T-cell (primary cell): ENCODE measurements around the gene ZNF276. TPM values are rescaled to one million over a fixed set of nuclear protein-coding genes. Genes with fewer than 3 reads are reported as not detected.

Source experiments
- ATAC-seq, 4 experiments: fragments of 200-7000 bp in 3 of 4; fragments of 150-1000 bp in 1 of 4; cut with Tn5 transposase; replicated peaks in 1 of 4; 1 replicate in 3 of 4; 2 replicates in 1 of 4; pipeline ENCODE4 v1.10.0; 2021; ENCODE audit warnings: moderate library complexity in 3 of 4, mild to moderate bottlenecking in 2 of 4, moderate number of reproducible peaks in 1 of 4
- CTCF ChIA-PET, 2 donors: fragments of 300-600 bp; sonication (Branson Sonifier 250); formaldehyde crosslinking; loops; one replicate each; lab custom pipeline; 2022; ENCODE audit warnings: antibody characterized with exemption in 2 of 2; lab: Charles Lee
- POLR2A ChIA-PET, 2 donors: fragments of 300-600 bp; sonication (Branson Sonifier 250); formaldehyde crosslinking; loops; one replicate each; lab custom pipeline; 2022; ENCODE audit warnings: antibody characterized with exemption in 2 of 2; lab: Charles Lee
- DNase-seq, 35 experiments: peaks; one replicate each; pipeline versions ENCODE4 v3.0.0 to v3.0.0-alpha.2; 2013 to 2023
- H3K27ac ChIP-seq: one replicate; pipeline ENCODE4 v1.5.1; 2013; ENCODE audit warnings: low read length
- H3K27me3 ChIP-seq, 2 experiments: replicated peaks in 1 of 2; 1 replicate in 1 of 2; 2 replicates in 1 of 2; pipeline versions ENCODE4 v1.6.1 to v1.7.0; 2013; ENCODE audit warnings: low read length in 1 of 2, mixed read lengths in 1 of 2; ENCODE audit not compliant: control insufficient read depth in 2 of 2, insufficient read depth in 2 of 2; ENCODE audit errors: extremely low read depth in 1 of 2
- H3K36me3 ChIP-seq, 2 donors: 1 replicate in 1 of 2; 2 replicates in 1 of 2; pipeline versions ENCODE4 v1.6.1 to v1.7.0; 2013; ENCODE audit warnings: low read length in 1 of 2; ENCODE audit not compliant: control insufficient read depth in 2 of 2, insufficient read depth in 1 of 2; ENCODE audit errors: extremely low read depth in 1 of 2
- H3K4me1 ChIP-seq, 2 experiments: 1 replicate in 1 of 2; 2 replicates in 1 of 2; pipeline versions ENCODE4 v1.6.1 to v1.7.0; 2013; ENCODE audit warnings: low read length in 2 of 2, mixed read lengths in 1 of 2; ENCODE audit not compliant: insufficient read depth in 2 of 2, control insufficient read depth in 1 of 2; ENCODE audit errors: extremely low read depth in 1 of 2
- H3K4me3 ChIP-seq, 2 donors: 1 replicate in 1 of 2; 2 replicates in 1 of 2; pipeline versions ENCODE4 v1.5.1 to v1.7.0; 2013; ENCODE audit warnings: mild to moderate bottlenecking in 2 of 2, low read length in 1 of 2, moderate library complexity in 1 of 2; ENCODE audit not compliant: control insufficient read depth in 1 of 2; ENCODE audit errors: extremely low read depth in 1 of 2
- H3K9me3 ChIP-seq: 2 replicates; pipeline ENCODE4 v1.7.0; 2013
- H3K27ac Mint-ChIP-seq, 2 donors: one replicate each; pipeline ENCODE4 v1.8.0; 2020 to 2021; ENCODE audit warnings: mild to moderate bottlenecking in 2 of 2, mixed read lengths in 2 of 2
- H3K27me3 Mint-ChIP-seq, 2 donors: one replicate each; pipeline ENCODE4 v1.8.0; 2021 to 2022; ENCODE audit warnings: mixed read lengths in 2 of 2
- H3K36me3 Mint-ChIP-seq: one replicate; pipeline ENCODE4 v1.8.0; 2021; ENCODE audit warnings: mixed read lengths
- H3K4me1 Mint-ChIP-seq, 3 donors: one replicate each; pipeline ENCODE4 v1.8.0; 2020 to 2022; ENCODE audit warnings: mixed read lengths in 3 of 3, mild to moderate bottlenecking in 1 of 3
- H3K4me3 Mint-ChIP-seq, 3 donors: one replicate each; pipeline ENCODE4 v1.8.0; 2020 to 2022; ENCODE audit warnings: mild to moderate bottlenecking in 3 of 3, mixed read lengths in 3 of 3, moderate library complexity in 3 of 3
- H3K9me3 Mint-ChIP-seq, 3 donors: one replicate each; pipeline ENCODE4 v1.8.0; 2020 to 2022; ENCODE audit warnings: mixed read lengths in 3 of 3
- WGBS: methylation state at CpG from one replicate; pipeline ENCODE4 v1.1.5; 2013; ENCODE audit warnings: missing lambda C conversion rate; ENCODE audit not compliant: insufficient coverage; 5-methylcytosine and 5-hydroxymethylcytosine counted together
- total RNA-seq, 35 experiments: library from RNA in 6 of 35; stranded (reverse) in 6 of 35; fragments of 120-200 nt in 1 of 35; gene quantifications; one replicate each; pipeline versions ENCODE4 v1.2.1 to v1.2.4 and lab custom pipeline; 2013 to 2026

ZNF276 gene
- total RNA-seq, 5 donors from 2014 or later (not counting 1 experiment from before 2014, with no cell fraction given) = 131 to 203 (median 195) TPM

GRCh38 chr16:89738072-89738377, 16.7 kb downstream of the ZNF276 start:
- Mint-ChIP-seq H3K27me3 (no peaks in the 10 kb centered on the region), H3K27ac (peak overlapping the region in 1 of 2 donors; percentile 39), H3K9me3 (no peaks in the 10 kb centered on the region), H3K36me3 (peaks cover 40% of the 10 kb centered on the region), H3K4me1 (peaks cover 44 to 67% (median 46%) of the 10 kb centered on the region in 3 donors), H3K4me3 (peak overlapping the region in 1 of 3 donors; percentile 53)
- no peak overlapping the region for H3K27ac ChIP-seq
- CTCF ChIA-PET = interaction anchor here (0.7 to 1.7 kb wide), 5 partner anchors 14 to 126 kb away, joined by 5 to 14 read pairs (median 7); no protein-coding TSS in a partner anchor
- no peaks in the 10 kb centered on the region for H3K9me3 ChIP-seq
- POLR2A ChIA-PET = interaction anchor here (0.9 to 1.7 kb wide), 2 partner anchors 23 kb away, joined by 4 to 6 read pairs; no protein-coding TSS in a partner anchor
- no peak for ATAC-seq
- peaks cover 21 to 70% of the 10 kb centered on the region in 2 experiments for H3K4me1 ChIP-seq
- DNase-seq = no peak
- WGBS = 91% methylated on average over 12 of the region's 14 CpGs
- H3K27me3 ChIP-seq = no peaks in the 10 kb centered on the region
- H3K36me3 ChIP-seq = peaks cover 39 to 81% of the 10 kb centered on the region in 2 donors
- no peak overlapping the region for H3K4me3 ChIP-seq

- peak overlapping the region in 1 of 2 donors; percentile 39 for H3K27ac Mint-ChIP-seq
- peaks cover 38% of the 10 kb centered on the region for H3K36me3 Mint-ChIP-seq
- POLR2A ChIA-PET = interaction anchor here in 1 of 2 donors (0.6 kb wide), 1 partner anchor 392 kb away, joined by 8 read pairs; no protein-coding TSS in a partner anchor
- ATAC-seq (no peak), DNase-seq (no peak)
- no peak overlapping the region for H3K27ac ChIP-seq
- peaks cover 21 to 69% of the 10 kb centered on the region in 2 experiments for H3K4me1 ChIP-seq
- no peak overlapping the region for H3K4me3 Mint-ChIP-seq
- CTCF ChIA-PET = interaction anchor here (0.7 to 1.6 kb wide), 3 partner anchors 24 to 39 kb away, joined by 5 to 14 read pairs (median 12); no protein-coding TSS in a partner anchor
- 90% methylated on average over 17 of the region's 20 CpGs for WGBS
- no peaks in the 10 kb centered on the region for H3K9me3 ChIP-seq
- no peaks in the 10 kb centered on the region for H3K9me3 Mint-ChIP-seq
- peaks cover 38 to 74% of the 10 kb centered on the region in 2 donors for H3K36me3 ChIP-seq
- peak overlapping the region in 1 of 2 donors; percentile 5 for H3K4me3 ChIP-seq
- no peaks in the 10 kb centered on the region for H3K27me3 Mint-ChIP-seq
- peaks cover 44 to 66% (median 46%) of the 10 kb centered on the region in 3 donors for H3K4me1 Mint-ChIP-seq
- H3K27me3 ChIP-seq = no peaks in the 10 kb centered on the region
Observed at GRCh38 chr16:89738538-89739317, 17.4 kb downstream of the ZNF276 start.

GRCh38 chr16:89739383-89739782, 18.0 kb downstream of the ZNF276 start:
- no peak for ATAC-seq
- Mint-ChIP-seq H3K36me3 (peaks cover 37% of the 10 kb centered on the region), H3K9me3 (no peaks in the 10 kb centered on the region), H3K27ac (peak overlapping the region in 1 of 2 donors; percentile 28), H3K27me3 (no peaks in the 10 kb centered on the region), H3K4me1 (peaks cover 42 to 66% (median 47%) of the 10 kb centered on the region in 3 donors), H3K4me3 (no peak overlapping the region)
- no peaks in the 10 kb centered on the region for H3K9me3 ChIP-seq
- DNase-seq = no peak
- no peak overlapping the region for H3K4me3 ChIP-seq
- ChIA-PET POLR2A (interaction anchor here in 1 of 2 donors (0.6 kb wide), 1 partner anchor 393 kb away, joined by 8 read pairs; no protein-coding TSS in a partner anchor), CTCF (no interaction called here)
- 85% methylated on average over 6 of the region's 9 CpGs for WGBS
- H3K27me3 ChIP-seq = no peaks in the 10 kb centered on the region
- no peak overlapping the region for H3K27ac ChIP-seq
- H3K4me1 ChIP-seq = peaks cover 21 to 69% of the 10 kb centered on the region in 2 experiments
- H3K36me3 ChIP-seq = peaks cover 32 to 69% of the 10 kb centered on the region in 2 donors

- H3K27ac ChIP-seq = no peak overlapping the region
- H3K27me3 ChIP-seq = no peaks in the 10 kb centered on the region
- DNase-seq = no peak
- Mint-ChIP-seq H3K4me1 (peaks cover 38 to 58% (median 41%) of the 10 kb centered on the region in 3 donors), H3K4me3 (no peak overlapping the region), H3K27ac (peak overlapping the region in 1 of 2 donors; percentile 61), H3K27me3 (no peaks in the 10 kb centered on the region), H3K36me3 (peaks cover 27% of the 10 kb centered on the region), H3K9me3 (no peaks in the 10 kb centered on the region)
- peak in 2 of 4 experiments; percentile 11 to 24 for ATAC-seq
- ChIA-PET CTCF (interaction anchor here in 1 of 2 donors (0.7 kb wide), 1 partner anchor 20 kb away, joined by 3 read pairs; no protein-coding TSS in a partner anchor), POLR2A (interaction anchor here in 1 of 2 donors (0.5 to 0.7 kb wide), 2 partner anchors 11 to 38 kb away, joined by 3 read pairs; no protein-coding TSS in a partner anchor)
- no peaks in the 10 kb centered on the region for H3K9me3 ChIP-seq
- H3K4me1 ChIP-seq = peaks cover 15 to 65% of the 10 kb centered on the region in 2 experiments
- H3K4me3 ChIP-seq = no peak overlapping the region
- WGBS = 89% methylated on average over 4 of the region's 11 CpGs
- peaks cover 29 to 53% of the 10 kb centered on the region in 2 donors for H3K36me3 ChIP-seq
Observed at GRCh38 chr16:89741342-89742014, 20.1 kb downstream of the ZNF276 start.

- Histone ChIP-seq H3K4me3 (no peak overlapping the region), H3K27ac (peak overlapping the region; percentile 26), H3K9me3 (no peaks in the 10 kb centered on the region), H3K36me3 (peaks cover 20 to 47% of the 10 kb centered on the region in 2 donors), H3K27me3 (no peaks in the 10 kb centered on the region), H3K4me1 (peaks cover 2 to 57% of the 10 kb centered on the region in 2 experiments)
- Mint-ChIP-seq H3K36me3 (peaks cover 16% of the 10 kb centered on the region), H3K27ac (peak overlapping the region; percentile 80 to 86), H3K27me3 (no peaks in the 10 kb centered on the region), H3K9me3 (no peaks in the 10 kb centered on the region), H3K4me3 (no peak overlapping the region), H3K4me1 (peaks cover 25 to 46% (median 32%) of the 10 kb centered on the region in 3 donors)
- DNase-seq = no peak
- ATAC-seq = peak in 2 of 4 experiments; percentile 11 to 21
- POLR2A ChIA-PET = no interaction called here
- CTCF ChIA-PET = no interaction called here
- WGBS = 83% methylated on average over 2 of the region's 4 CpGs
Observed at GRCh38 chr16:89742948-89743347, 21.6 kb downstream of the ZNF276 start.

- no peaks in the 10 kb centered on the region for H3K27me3 Mint-ChIP-seq
- H3K36me3 Mint-ChIP-seq = peaks cover 3% of the 10 kb centered on the region
- no peak overlapping the region for H3K4me3 ChIP-seq
- H3K4me1 ChIP-seq = peaks cover 0 to 44% of the 10 kb centered on the region in 2 experiments
- H3K27me3 ChIP-seq = no peaks in the 10 kb centered on the region
- peak overlapping the region; percentile 19 to 39 for H3K27ac Mint-ChIP-seq
- DNase-seq (no peak), ATAC-seq (no peak)
- peaks cover 22 to 39% (median 24%) of the 10 kb centered on the region in 3 donors for H3K4me1 Mint-ChIP-seq
- no peak overlapping the region for H3K4me3 Mint-ChIP-seq
- CTCF ChIA-PET = no interaction called here
- peaks cover 7 to 34% of the 10 kb centered on the region in 2 donors for H3K36me3 ChIP-seq
- H3K9me3 Mint-ChIP-seq = no peaks in the 10 kb centered on the region
- no peaks in the 10 kb centered on the region for H3K9me3 ChIP-seq
- WGBS = 96% methylated on average over 15 of the region's 16 CpGs
- H3K27ac ChIP-seq = peak overlapping the region; percentile 18
- POLR2A ChIA-PET = no interaction called here
Observed at GRCh38 chr16:89744813-89745212, 23.5 kb downstream of the ZNF276 start.
